ENCODE results near the gene DSTYK.

The DSTYK gene

DNA sequence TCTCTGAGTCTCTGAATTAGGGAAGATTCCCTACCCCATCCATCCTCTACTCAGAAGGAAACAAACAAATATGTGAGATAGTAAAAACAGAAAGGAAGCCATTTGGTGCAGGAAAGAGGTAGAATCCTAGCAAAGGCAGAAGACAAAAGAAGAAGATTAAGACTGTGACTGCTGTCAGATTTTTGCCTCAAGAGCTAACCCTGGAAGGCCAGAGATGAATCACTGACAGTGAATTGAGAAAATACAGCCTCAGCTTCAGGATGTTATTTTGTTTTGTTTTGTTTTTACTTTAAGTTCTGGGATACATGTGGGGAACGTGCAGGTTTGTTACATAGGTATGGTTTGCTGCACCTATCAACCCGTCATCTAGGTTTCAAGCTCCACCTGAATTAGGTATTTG is 31.7 kb downstream of the DSTYK start:
- DNase-seq (ENCODE audit: low read depth in 2 of 2) = peak in 1 of 2 donors; percentile 42
- no peak overlapping the region for H3K4me3 ChIP-seq (replicated peaks in 1 of 2; ENCODE audit: low read depth in 2 of 2, low read length in 2 of 2)
- TF ChIP-seq, protein P1, sequence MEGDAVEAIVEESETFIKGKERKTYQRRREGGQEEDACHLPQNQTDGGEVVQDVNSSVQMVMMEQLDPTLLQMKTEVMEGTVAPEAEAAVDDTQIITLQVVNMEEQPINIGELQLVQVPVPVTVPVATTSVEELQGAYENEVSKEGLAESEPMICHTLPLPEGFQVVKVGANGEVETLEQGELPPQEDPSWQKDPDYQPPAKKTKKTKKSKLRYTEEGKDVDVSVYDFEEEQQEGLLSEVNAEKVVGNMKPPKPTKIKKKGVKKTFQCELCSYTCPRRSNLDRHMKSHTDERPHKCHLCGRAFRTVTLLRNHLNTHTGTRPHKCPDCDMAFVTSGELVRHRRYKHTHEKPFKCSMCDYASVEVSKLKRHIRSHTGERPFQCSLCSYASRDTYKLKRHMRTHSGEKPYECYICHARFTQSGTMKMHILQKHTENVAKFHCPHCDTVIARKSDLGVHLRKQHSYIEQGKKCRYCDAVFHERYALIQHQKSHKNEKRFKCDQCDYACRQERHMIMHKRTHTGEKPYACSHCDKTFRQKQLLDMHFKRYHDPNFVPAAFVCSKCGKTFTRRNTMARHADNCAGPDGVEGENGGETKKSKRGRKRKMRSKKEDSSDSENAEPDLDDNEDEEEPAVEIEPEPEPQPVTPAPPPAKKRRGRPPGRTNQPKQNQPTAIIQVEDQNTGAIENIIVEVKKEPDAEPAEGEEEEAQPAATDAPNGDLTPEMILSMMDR (IDR thresholded peaks at IDR 0.05; ENCODE audit: low read depth, low read length) = no peak

DNA sequence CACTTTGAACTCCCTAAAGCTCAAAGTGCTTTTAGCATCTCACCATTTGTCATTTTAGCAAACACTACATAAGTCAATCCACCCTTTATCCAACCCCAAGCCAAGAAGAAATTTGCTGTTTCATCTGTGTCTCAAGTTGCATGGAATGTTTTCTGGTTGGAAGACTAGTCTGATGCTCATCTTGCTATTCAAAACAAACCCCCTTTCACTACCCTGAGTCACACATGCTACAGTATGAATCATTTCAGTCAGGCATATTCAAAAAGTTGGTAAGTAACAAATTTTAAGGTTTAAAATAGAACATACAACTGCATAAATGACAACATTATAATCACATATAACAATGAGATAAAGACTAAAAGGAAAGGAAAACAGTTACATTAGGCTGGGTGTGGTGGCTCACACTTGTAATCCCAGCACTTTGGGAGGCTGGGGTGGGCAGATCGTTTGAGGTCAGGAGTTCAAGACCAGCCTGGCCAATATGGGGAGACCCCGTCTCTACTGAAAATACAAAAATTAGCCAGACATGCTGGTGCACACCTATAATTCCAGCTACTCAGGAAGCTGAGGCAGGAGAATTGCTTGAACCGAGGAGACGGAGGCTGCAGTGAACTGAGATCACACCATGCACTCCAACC is 38.7 kb downstream of the DSTYK start:
- no peak overlapping the region for H3K4me3 ChIP-seq (replicated peaks in 1 of 2; ENCODE audit: low read depth in 2 of 2, low read length in 2 of 2)
- TF ChIP-seq, protein P1 (IDR thresholded peaks at IDR 0.05; ENCODE audit: low read depth, low read length) = no peak
- peak; percentile 90 to 97 for DNase-seq (ENCODE audit: low read depth in 2 of 2)

DNA sequence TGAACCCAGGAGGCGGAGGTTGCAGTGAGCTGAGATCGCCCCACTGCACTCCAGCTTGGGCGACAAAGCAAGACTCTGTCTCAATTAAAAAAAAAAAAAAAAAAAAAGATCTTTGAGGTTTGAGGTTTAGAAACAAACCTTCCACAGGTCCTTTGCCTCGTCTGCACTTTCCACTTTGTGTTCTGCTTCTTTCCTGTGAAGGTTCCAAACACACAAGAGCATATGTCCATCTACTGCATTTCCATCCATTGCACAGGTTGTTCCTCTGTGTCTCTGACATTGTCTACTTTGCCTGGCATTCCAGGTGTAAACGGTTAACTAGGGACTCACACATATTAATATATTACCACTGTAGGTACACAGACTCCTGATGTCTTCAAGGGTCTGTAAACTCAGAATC is 40.1 kb downstream of the DSTYK start:
- DNase-seq (ENCODE audit: low read depth in 2 of 2) = no peak
- no peak overlapping the region for H3K4me3 ChIP-seq (replicated peaks in 1 of 2; ENCODE audit: low read depth in 2 of 2, low read length in 2 of 2)
- TF ChIP-seq, protein P1 (IDR thresholded peaks at IDR 0.05; ENCODE audit: low read depth, low read length) = no peak

DNA sequence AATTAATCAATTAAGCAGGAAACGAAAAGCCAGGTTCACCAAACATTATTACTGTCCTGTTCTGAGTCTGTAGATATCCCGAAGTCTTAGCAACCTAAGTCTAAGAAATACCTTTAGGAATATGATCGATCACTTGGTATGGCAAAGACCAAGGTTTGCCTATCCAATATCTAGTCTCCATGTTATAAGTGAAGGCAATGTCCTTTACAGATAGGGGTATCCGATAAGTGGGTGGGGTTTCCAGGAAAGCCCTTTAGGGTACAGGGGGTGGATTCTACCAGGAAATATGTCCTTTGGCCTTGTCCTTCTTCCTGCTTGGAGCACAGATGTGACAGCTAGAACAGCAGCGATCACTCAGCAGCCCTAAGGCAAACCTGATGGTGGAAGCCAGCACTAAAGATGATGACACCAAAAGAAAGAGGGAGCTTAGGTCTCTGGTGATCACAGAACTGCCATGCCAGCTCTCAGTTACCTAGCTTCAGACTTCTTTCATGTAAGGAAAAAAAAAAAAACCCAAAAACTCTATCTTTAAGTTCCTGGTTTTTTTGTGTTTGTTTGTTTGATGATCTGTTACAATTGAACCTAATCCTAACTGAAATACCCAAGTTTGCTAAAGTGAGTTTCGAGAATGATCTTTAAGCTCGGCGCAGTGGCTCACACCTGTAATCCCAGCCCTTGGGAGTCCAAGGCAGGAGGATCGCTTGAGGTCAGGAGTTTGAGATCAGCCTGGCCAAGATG is 40.8 kb downstream of the DSTYK start:
- H3K4me3 ChIP-seq (replicated peaks in 1 of 2; ENCODE audit: low read depth in 2 of 2, low read length in 2 of 2) = no peak overlapping the region
- DNase-seq (ENCODE audit: low read depth in 2 of 2) = no peak
- TF ChIP-seq, protein P1 (IDR thresholded peaks at IDR 0.05; ENCODE audit: low read depth, low read length) = no peak

DNA sequence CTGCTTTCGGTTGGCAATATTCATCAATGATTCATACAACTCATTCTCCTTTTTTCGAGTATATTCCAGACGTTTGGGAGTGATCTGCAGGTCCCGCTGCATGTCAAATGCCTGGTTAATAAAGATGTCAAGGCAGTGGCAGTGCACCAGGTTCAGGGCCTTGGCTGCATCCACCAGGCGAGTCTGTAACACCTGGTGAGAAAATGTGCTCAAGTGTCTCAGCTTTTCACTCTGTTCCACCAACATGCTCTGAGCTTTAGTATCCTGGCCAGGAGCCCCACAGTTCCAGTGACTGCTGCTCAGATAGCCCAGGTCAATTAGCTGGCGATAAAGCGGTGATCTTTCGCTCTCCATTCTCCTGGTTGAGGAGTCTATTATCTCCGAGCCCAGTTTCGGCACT is 42.3 kb downstream of the DSTYK start:
- no peak for DNase-seq (ENCODE audit: low read depth in 2 of 2)
- TF ChIP-seq, protein P1 (IDR thresholded peaks at IDR 0.05; ENCODE audit: low read depth, low read length) = no peak
- no peak overlapping the region for H3K4me3 ChIP-seq (replicated peaks in 1 of 2; ENCODE audit: low read depth in 2 of 2, low read length in 2 of 2)

DNA sequence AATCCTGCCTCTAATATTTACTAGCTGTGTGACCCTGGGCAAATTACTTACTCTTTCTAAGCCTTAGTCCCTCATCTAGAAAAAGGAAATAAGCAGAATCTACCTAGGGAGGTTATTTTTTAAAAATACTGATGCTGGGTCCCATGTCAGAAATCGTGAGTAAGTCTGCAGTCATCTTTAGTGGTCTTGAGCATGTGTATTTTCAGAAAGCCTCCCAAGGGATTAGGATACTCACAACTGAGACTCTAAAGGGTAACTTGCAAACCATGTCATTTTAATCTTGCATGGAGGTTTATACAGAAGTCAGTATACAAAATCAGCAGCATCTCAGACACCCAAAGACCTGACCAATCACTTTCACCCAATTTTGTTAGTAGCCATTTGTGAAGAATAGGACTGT is 43.2 kb downstream of the DSTYK start:
- TF ChIP-seq, protein P1 (IDR thresholded peaks at IDR 0.05; ENCODE audit: low read depth, low read length) = no peak
- DNase-seq (ENCODE audit: low read depth in 2 of 2) = peak in 1 of 2 donors; percentile 60
- H3K4me3 ChIP-seq (replicated peaks in 1 of 2; ENCODE audit: low read depth in 2 of 2, low read length in 2 of 2) = no peak overlapping the region

All from cardiac fibroblast (primary cell).